Fibroblast of villous mesenchyme (primary cell): ENCODE data around the gene TSPEAR. TPM values are rescaled to one million over a fixed set of nuclear protein-coding genes. Genes with fewer than 3 reads are reported as not detected.
"Not testable (repeated sequence)": the region's sequence is repeated elsewhere in the genome, so short reads cannot be mapped to it uniquely, and the experiment has no call there.

ENCODE experiments used
- DNase-seq: peaks from one replicate; pipeline ENCODE4 v3.0.0-alpha.2; 2010; ENCODE audit warnings: low read depth
- H3K4me3 ChIP-seq: 2 replicates; pipeline ENCODE4 v1.5.1; 2011; ENCODE audit warnings: low read depth, mild to moderate bottlenecking, low read length
- CTCF ChIP-seq: IDR thresholded peaks from 2 replicates; pipeline ENCODE4 v1.5.1; 2012; ENCODE audit warnings: low read depth, mild to moderate bottlenecking, low read length; ENCODE audit not compliant: insufficient read depth
- total RNA-seq: library from RNA; depleted of rRNA; stranded (reverse); fragments of >200 nt; gene quantifications from 2 replicates; pipeline ENCODE4 v1.2.3, GENCODE V29; 2012

The TSPEAR gene
- total RNA-seq, 1 donor, result not detected

- no peak for DNase-seq
- TF ChIP-seq CTCF, result no peak
- no peak within 1 kb of the TSS for H3K4me3 ChIP-seq
Observed at GRCh38 chr21:44612029-44612486, 99.3 kb downstream of the TSPEAR start, which contains the start of gene KRTAP10-8. Gene KRTAP10-8, plus strand, starts transcription at chr21:44612079. Its CDS starts 22 bp downstream, at chr21:44612101.

- TF ChIP-seq CTCF, result no peak
- DNase-seq, result no peak
Observed at GRCh38 chr21:44611551-44611950, 99.8 kb downstream of the TSPEAR start.

GRCh38 chr21:44610157-44610843, 101.1 kb downstream of the TSPEAR start:
- H3K4me3 ChIP-seq, DNase-seq: not testable (repeated sequence)

More at GRCh38 chr21:44611551-44611950, 99.8 kb downstream of the TSPEAR start:
- H3K4me3 ChIP-seq, result no peak overlapping the region

GRCh38 chr21:44609193-44609592, 102.2 kb downstream of the TSPEAR start:
- no peak overlapping the region for H3K4me3 ChIP-seq
- TF ChIP-seq CTCF, result no peak
- no peak for DNase-seq

- DNase-seq, result no peak
- no peak overlapping the region for H3K4me3 ChIP-seq
- TF ChIP-seq CTCF, result no peak
Observed at GRCh38 chr21:44606495-44606894, 104.9 kb downstream of the TSPEAR start.

- no peak overlapping the region for H3K4me3 ChIP-seq
- no peak for DNase-seq
- no peak for TF ChIP-seq CTCF
Observed at GRCh38 chr21:44603911-44604310, 107.5 kb downstream of the TSPEAR start.

GRCh38 chr21:44603109-44603875, 108.1 kb downstream of the TSPEAR start:
- DNase-seq, result no peak
- no peak for TF ChIP-seq CTCF
- H3K4me3 ChIP-seq, result no peak overlapping the region
